ENCODE results near the gene NCMAP.

DNA sequence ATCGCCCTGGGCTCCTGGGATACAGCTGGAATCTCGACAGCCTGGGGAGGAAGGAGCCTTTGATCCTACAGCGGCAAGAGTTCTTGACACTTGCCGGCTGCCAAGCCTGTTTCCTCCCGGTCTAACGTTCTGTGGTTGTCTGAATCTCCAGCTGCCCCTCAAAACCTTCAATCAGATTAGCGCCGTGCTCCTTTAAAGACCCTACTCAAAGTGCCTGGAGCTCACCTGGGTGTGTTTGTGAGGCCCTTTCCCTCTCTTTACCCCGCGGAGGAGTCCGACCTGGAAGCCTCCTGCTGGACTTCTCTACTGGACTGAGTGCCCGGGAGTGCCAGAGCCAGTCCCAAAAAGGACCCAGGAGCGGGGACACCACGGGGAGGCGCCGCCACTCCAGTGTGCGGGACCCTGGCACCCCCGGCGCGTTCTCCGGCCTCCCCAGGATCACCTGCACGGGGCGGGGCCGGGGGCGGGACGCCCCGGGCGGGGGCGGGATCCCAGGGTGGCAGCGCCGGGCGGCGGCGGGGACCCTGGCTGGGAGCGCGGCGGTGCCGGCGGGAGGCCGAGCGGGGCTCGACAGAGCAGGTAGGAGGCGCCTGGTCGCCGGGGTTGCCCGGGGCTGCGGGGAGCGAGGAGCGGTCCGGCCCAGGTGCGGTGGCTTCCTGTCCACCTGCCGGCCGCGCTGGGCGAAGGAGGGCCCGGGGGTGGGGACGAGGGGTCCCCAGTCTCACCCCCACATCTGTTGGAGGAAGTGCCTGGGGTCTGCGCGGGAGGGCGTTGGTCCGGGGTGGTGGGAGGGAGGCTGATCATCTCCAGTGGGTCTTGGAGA is at the start of gene NCMAP:
- no peak for TF ChIP-seq CTCF (IDR thresholded peaks at IDR 0.05)
- no peak for TF ChIP-seq POLR2A (IDR thresholded peaks at IDR 0.05)
- no peak for TF ChIP-seq POLR2AphosphoS5 (IDR thresholded peaks at IDR 0.05)

All from breast epithelium (tissue), 3 donors.